GM10266 (cell line): ENCODE measurements around the gene SMYD3.

Source experiments
- DNase-seq: peaks from one replicate; pipeline ENCODE4 v3.0.0; 2012; ENCODE audit errors: extremely low spot score
- CTCF ChIP-seq: IDR thresholded peaks from 2 replicates; pipeline ENCODE4 v1.5.1; 2012; ENCODE audit warnings: mild to moderate bottlenecking, low read depth; ENCODE audit not compliant: control insufficient read depth, insufficient read depth; ENCODE audit errors: missing control alignments

SMYD3 gene

GRCh38 chr1:246383791-246384190, 123.3 kb downstream of the SMYD3 start:
- no peak for DNase-seq
- no peak for TF ChIP-seq CTCF

GRCh38 chr1:246383239-246383589, 123.9 kb downstream of the SMYD3 start:
- no peak for TF ChIP-seq CTCF
- DNase-seq: no peak

- no peak for DNase-seq
- no peak for TF ChIP-seq CTCF
Observed at GRCh38 chr1:246382589-246383238, 124.4 kb downstream of the SMYD3 start.

GRCh38 chr1:246381452-246381851, 125.6 kb downstream of the SMYD3 start:
- no peak for DNase-seq
- TF ChIP-seq CTCF: no peak

GRCh38 chr1:246377625-246378153, 129.4 kb downstream of the SMYD3 start:
- no peak for TF ChIP-seq CTCF

GRCh38 chr1:246373828-246374569, 133.1 kb downstream of the SMYD3 start:
- TF ChIP-seq CTCF: no peak
- DNase-seq: no peak

More at GRCh38 chr1:246377625-246378153, 129.4 kb downstream of the SMYD3 start:
- no peak for DNase-seq

- TF ChIP-seq CTCF: no peak
- DNase-seq: no peak
Observed at GRCh38 chr1:246372559-246372958, 134.5 kb downstream of the SMYD3 start.
